ENCODE results near the gene CEP112. TPM values are rescaled to one million over a fixed set of nuclear protein-coding genes. Genes with fewer than 3 reads are reported as not detected.
A peak's percentile ranks its signal among the peaks of the same experiment; 100 is the strongest.

Gene CEP112
- total and polyA plus RNA-seq, 10 of the 15 experiments (the other 5 are each of a cell fraction or from before 2014, with no cell fraction given) = 0.11 to 3.8 (median 0.32) TPM; not detected in 1

DNA sequence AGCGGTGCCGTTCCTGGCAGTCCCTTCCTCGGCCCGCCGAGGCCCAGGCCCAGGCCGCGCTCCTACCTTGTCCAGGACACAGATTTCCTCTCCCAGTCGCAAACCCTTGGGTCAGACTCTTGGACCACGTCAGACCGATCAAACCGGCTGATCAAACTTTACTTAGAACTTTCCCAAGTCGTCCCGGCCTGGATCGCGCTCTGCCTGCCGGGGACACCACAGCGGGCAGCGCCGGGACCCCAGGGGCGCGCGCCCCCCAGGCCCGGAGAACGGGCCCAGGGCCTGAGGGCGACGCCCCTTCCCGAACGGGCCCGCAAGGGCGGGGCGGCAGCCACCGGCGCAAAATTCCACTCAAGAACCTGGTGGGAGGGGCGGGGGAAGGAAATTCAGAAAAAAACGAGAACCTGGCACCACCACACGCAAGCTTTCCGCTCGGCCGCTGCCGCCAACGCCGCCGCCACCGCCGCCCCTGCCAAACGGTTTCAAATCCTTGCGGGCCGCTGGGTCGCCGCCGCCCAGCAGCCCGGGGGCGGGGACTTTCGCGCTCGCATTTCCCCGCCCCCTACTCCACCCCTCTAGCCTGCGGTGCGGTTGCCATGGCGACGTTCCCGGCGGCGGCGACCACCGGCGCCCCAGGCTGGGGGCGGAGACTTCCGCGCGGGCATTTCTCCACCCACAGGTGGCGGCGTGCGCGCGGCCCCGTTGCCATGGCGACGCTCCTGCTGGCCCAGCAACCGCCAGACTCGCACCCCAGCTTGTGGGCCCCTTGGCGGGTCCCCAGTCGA is at the start of gene CEP112 (continued):
- TF ChIP-seq IKZF2 (IDR thresholded peaks at IDR 0.05) = peak; percentile 25 to 52; a peak in 2 of 4 replicates
- TF ChIP-seq SIN3A (IDR thresholded peaks at IDR 0.05; ENCODE audit: low read depth, low read length) = 0 out of 2 replicates have a peak, but pooled peaks have one; percentile 53
- 0 out of 2 replicates have a peak, but pooled peaks have one; percentile 41 for TF ChIP-seq TCF3 (IDR thresholded peaks at IDR 0.05; ENCODE audit: borderline replicate concordance, insufficient read depth, low read depth, low read length)
- no peak for TF ChIP-seq ZNF384 (IDR thresholded peaks at IDR 0.05; ENCODE audit: borderline replicate concordance, low read depth, low read length)
- TF ChIP-seq PAX8 (IDR thresholded peaks at IDR 0.05) = no peak
- TF ChIP-seq, protein P1, sequence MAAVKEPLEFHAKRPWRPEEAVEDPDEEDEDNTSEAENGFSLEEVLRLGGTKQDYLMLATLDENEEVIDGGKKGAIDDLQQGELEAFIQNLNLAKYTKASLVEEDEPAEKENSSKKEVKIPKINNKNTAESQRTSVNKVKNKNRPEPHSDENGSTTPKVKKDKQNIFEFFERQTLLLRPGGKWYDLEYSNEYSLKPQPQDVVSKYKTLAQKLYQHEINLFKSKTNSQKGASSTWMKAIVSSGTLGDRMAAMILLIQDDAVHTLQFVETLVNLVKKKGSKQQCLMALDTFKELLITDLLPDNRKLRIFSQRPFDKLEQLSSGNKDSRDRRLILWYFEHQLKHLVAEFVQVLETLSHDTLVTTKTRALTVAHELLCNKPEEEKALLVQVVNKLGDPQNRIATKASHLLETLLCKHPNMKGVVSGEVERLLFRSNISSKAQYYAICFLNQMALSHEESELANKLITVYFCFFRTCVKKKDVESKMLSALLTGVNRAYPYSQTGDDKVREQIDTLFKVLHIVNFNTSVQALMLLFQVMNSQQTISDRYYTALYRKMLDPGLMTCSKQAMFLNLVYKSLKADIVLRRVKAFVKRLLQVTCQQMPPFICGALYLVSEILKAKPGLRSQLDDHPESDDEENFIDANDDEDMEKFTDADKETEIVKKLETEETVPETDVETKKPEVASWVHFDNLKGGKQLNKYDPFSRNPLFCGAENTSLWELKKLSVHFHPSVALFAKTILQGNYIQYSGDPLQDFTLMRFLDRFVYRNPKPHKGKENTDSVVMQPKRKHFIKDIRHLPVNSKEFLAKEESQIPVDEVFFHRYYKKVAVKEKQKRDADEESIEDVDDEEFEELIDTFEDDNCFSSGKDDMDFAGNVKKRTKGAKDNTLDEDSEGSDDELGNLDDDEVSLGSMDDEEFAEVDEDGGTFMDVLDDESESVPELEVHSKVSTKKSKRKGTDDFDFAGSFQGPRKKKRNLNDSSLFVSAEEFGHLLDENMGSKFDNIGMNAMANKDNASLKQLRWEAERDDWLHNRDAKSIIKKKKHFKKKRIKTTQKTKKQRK (IDR thresholded peaks at IDR 0.05; ENCODE audit: low read depth, low read length) = no peak
- TF ChIP-seq, protein P2, sequence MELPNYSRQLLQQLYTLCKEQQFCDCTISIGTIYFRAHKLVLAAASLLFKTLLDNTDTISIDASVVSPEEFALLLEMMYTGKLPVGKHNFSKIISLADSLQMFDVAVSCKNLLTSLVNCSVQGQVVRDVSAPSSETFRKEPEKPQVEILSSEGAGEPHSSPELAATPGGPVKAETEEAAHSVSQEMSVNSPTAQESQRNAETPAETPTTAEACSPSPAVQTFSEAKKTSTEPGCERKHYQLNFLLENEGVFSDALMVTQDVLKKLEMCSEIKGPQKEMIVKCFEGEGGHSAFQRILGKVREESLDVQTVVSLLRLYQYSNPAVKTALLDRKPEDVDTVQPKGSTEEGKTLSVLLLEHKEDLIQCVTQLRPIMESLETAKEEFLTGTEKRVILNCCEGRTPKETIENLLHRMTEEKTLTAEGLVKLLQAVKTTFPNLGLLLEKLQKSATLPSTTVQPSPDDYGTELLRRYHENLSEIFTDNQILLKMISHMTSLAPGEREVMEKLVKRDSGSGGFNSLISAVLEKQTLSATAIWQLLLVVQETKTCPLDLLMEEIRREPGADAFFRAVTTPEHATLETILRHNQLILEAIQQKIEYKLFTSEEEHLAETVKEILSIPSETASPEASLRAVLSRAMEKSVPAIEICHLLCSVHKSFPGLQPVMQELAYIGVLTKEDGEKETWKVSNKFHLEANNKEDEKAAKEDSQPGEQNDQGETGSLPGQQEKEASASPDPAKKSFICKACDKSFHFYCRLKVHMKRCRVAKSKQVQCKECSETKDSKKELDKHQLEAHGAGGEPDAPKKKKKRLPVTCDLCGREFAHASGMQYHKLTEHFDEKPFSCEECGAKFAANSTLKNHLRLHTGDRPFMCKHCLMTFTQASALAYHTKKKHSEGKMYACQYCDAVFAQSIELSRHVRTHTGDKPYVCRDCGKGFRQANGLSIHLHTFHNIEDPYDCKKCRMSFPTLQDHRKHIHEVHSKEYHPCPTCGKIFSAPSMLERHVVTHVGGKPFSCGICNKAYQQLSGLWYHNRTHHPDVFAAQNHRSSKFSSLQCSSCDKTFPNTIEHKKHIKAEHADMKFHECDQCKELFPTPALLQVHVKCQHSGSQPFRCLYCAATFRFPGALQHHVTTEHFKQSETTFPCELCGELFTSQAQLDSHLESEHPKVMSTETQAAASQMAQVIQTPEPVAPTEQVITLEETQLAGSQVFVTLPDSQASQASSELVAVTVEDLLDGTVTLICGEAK (IDR thresholded peaks at IDR 0.05; ENCODE audit: borderline replicate concordance) = peak; percentile 44
- TF ChIP-seq, protein P3, sequence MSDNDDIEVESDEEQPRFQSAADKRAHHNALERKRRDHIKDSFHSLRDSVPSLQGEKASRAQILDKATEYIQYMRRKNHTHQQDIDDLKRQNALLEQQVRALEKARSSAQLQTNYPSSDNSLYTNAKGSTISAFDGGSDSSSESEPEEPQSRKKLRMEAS (IDR thresholded peaks at IDR 0.05; ENCODE audit: low read depth, low read length) = peak; percentile 15; the same call in 1 of the 2 replicates
- 0 out of 2 replicates have a peak, but pooled peaks have one; percentile 16 for TF ChIP-seq CHD2 (IDR thresholded peaks at IDR 0.05; ENCODE audit: borderline replicate concordance, low read depth, low read length)
- TF ChIP-seq GATAD2B (conservative IDR thresholded peaks at IDR 0.05; ENCODE audit: low read depth) = peak; percentile 75
- TF ChIP-seq MEF2B (IDR thresholded peaks at IDR 0.05; ENCODE audit: partially characterized antibody, poor library complexity, severe bottlenecking) = peak; percentile 69
- TF ChIP-seq IKZF1 (conservative IDR thresholded peaks at IDR 0.05) = peak; percentile 76
- no peak for TF ChIP-seq NR2C2 (IDR thresholded peaks at IDR 0.05; ENCODE audit: borderline replicate concordance, control insufficient read depth, insufficient read length, low read depth)
- peak; percentile 87 for TF ChIP-seq LARP7 (IDR thresholded peaks at IDR 0.05)
- TF ChIP-seq NR2F1 (conservative IDR thresholded peaks at IDR 0.05) = 0 out of 2 replicates have a peak, but pooled peaks have one; percentile 31
- TF ChIP-seq ZNF207 (IDR thresholded peaks at IDR 0.05; ENCODE audit: borderline replicate concordance) = 0 out of 2 replicates have a peak, but pooled peaks have one; percentile 33
- 0 out of 3 replicates have a peak, but pooled peaks have one; percentile 14 for TF ChIP-seq POU2F2 (IDR thresholded peaks at IDR 0.05; ENCODE audit: borderline replicate concordance, low read depth, low read length)

Data from GM12878 (cell line).